Mammary epithelial cell (primary cell): Measurements from ENCODE around the gene FNDC3B.

Experiments
- CTCF ChIP-seq, 2 donors: IDR thresholded peaks in 1 of 2; conservative IDR thresholded peaks in 1 of 2; 2 replicates each; pipeline ENCODE4 v1.5.1; 2011 to 2012; ENCODE audit warnings: inconsistent platforms in 2 of 2, low read length in 2 of 2, mild to moderate bottlenecking in 2 of 2, control low read depth in 1 of 2, low read depth in 1 of 2; ENCODE audit not compliant: insufficient read depth in 1 of 2; ENCODE audit errors: extremely low read depth in 1 of 2
- EZH2 ChIP-seq: IDR thresholded peaks from 2 replicates; pipeline ENCODE4 v1.6.1; 2012; ENCODE audit warnings: low read length, inconsistent platforms, borderline replicate concordance

- no peak for TF ChIP-seq CTCF (conservative IDR thresholded peaks at IDR 0.05 in 1 of 2, IDR thresholded peaks at IDR 0.05 in 1 of 2; ENCODE audit: extremely low read depth in 1 of 2, insufficient read depth in 1 of 2, low read depth in 1 of 2, low read length in 2 of 2)
- TF ChIP-seq EZH2, result no peak
Observed at GRCh38 chr3:172330413-172330812, 291.0 kb downstream of the FNDC3B start.
